ENCODE data around the gene DIPK1C. TPM values are rescaled to one million over a fixed set of nuclear protein-coding genes. Genes with fewer than 3 reads are reported as not detected.

DIPK1C gene
- total RNA-seq, 4 donors from 2014 or later, result 0.16 to 0.27 TPM; not detected in 2

DNA sequence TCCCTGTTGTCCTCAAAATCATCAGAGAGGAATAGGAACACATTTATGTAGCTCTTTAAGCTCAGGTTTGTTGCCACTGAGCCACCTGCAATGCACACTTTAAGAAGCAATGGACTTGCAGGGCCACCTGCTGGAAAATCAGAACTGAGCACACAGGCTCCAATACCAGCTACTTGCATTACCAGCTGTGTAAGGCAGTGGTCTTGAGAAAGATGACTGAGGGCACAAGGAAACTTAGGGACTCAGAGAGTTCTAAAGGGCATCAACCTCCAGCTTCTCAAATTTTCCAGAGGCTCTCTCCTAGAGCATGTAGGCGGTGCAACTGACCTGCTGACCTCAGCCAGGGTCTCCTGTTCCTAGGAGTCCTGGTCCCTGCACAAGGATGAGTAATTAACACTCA, 36.6 kb upstream of the DIPK1C start:
- no peaks in the 10 kb centered on the region for H3K27me3 ChIP-seq
- in situ Hi-C loops (cut with MboI; ENCODE audit: low pct_ligation_motif_present in 1 of 4, low pct_unique_long_range_greater_than_20kb in 1 of 4, low sequenced_read_pairs in 3 of 4), result loop anchor here (5.0 to 25.0 kb wide), 3 partner anchors 139 to 719 kb away; partner anchors contain the start of genes PTGR3 (in 1 of the 4) and TSHZ1 (in 1 of the 4)
- DNase-seq, result peak; percentile 59
- no peak for TF ChIP-seq POLR2AphosphoS5 (IDR thresholded peaks at IDR 0.05)
- TF ChIP-seq, protein P1, sequence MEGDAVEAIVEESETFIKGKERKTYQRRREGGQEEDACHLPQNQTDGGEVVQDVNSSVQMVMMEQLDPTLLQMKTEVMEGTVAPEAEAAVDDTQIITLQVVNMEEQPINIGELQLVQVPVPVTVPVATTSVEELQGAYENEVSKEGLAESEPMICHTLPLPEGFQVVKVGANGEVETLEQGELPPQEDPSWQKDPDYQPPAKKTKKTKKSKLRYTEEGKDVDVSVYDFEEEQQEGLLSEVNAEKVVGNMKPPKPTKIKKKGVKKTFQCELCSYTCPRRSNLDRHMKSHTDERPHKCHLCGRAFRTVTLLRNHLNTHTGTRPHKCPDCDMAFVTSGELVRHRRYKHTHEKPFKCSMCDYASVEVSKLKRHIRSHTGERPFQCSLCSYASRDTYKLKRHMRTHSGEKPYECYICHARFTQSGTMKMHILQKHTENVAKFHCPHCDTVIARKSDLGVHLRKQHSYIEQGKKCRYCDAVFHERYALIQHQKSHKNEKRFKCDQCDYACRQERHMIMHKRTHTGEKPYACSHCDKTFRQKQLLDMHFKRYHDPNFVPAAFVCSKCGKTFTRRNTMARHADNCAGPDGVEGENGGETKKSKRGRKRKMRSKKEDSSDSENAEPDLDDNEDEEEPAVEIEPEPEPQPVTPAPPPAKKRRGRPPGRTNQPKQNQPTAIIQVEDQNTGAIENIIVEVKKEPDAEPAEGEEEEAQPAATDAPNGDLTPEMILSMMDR (IDR thresholded peaks at IDR 0.05), result peak; percentile 46 to 80 (median 67)
- intact Hi-C loops (cut with DNase I; ENCODE audit: low total_unique reads), result loop anchor here (10.0 kb wide), 1 partner anchor 139 kb away; no protein-coding TSS in a partner anchor
- H3K27ac ChIP-seq, result no peak overlapping the region
- no peak overlapping the region for H3K4me3 ChIP-seq
- H3K9me3 ChIP-seq, result no peaks in the 10 kb centered on the region
- H3K4me1 ChIP-seq, result peaks cover 9 to 23% (median 17%) of the 10 kb centered on the region in 4 donors
- no peaks in the 10 kb centered on the region for H3K36me3 ChIP-seq
- WGBS, 2 donors (ENCODE audit: low coverage in 1 of 2), result 79% methylated on average over 1 of the region's 1 CpG; no CpG with 5 or more reads in 1 of the 2 donors

DNA sequence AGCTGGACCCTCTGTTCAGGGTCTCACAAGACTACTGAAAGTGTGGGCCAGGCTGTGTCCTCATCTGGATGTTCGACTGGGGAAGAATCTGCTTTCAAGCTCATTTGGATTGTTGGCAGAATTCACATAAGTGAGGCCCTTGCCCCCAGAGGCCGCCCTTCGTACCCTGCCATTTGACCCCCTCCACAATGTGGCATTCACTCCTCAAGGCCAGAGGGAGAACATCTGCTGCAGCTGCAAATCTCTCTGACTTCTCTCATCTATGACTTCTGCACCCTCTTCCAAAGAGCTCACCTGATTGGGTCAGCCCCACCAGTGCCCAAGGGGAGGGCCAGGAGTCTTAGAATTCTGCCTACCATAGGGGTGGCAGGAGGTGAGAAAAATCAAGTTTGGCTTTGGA, 35.2 kb upstream of the DIPK1C start:
- no peak for DNase-seq
- no peaks in the 10 kb centered on the region for H3K27me3 ChIP-seq
- no peak overlapping the region for H3K4me3 ChIP-seq
- TF ChIP-seq, protein P1 (IDR thresholded peaks at IDR 0.05), result no peak
- no peak for TF ChIP-seq POLR2A (IDR thresholded peaks at IDR 0.05)
- no peak for TF ChIP-seq EP300 (IDR thresholded peaks at IDR 0.05; ENCODE audit: low read depth)
- no peak for TF ChIP-seq POLR2AphosphoS5 (IDR thresholded peaks at IDR 0.05)
- no peaks in the 10 kb centered on the region for H3K9me3 ChIP-seq
- intact Hi-C loops (cut with DNase I; ENCODE audit: low total_unique reads) (loop anchor here (10.0 kb wide), 1 partner anchor 137 kb away; no protein-coding TSS in a partner anchor), in situ Hi-C loops (cut with MboI; ENCODE audit: low pct_ligation_motif_present in 1 of 4, low pct_unique_long_range_greater_than_20kb in 1 of 4, low sequenced_read_pairs in 3 of 4) (loop anchor here (5.0 to 25.0 kb wide), 3 partner anchors 137 to 720 kb away; partner anchors contain the start of genes PTGR3 (in 1 of the 4) and TSHZ1 (in 1 of the 4))
- H3K27ac ChIP-seq, result no peak overlapping the region
- peaks cover 3 to 9% (median 6%) of the 10 kb centered on the region in 4 donors for H3K4me1 ChIP-seq
- H3K36me3 ChIP-seq, result no peaks in the 10 kb centered on the region
- 95% methylated on average over 3 of the region's 3 CpGs; no CpG with 5 or more reads in 1 of the 2 donors for WGBS, 2 donors (ENCODE audit: low coverage in 1 of 2)

DNA sequence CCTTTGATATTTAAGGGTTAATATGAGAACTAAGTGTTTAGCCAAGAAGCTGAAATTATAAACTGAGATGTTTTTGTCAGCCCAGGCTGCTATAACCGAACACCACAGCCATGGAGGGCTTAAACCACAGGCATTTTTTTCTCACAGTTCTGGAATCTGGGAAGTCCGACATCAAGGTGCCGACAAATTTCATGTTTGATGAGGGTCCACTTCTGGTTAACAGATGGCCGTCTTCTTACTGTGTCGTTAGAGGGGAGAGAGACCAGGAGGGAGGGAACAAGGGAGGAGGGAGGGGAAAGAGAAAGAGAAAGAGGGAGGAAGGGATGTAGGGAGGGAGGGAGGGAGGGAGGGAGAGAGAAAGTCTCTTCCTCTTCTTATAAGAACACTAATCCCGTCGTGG, 32.6 kb upstream of the DIPK1C start:
- H3K4me1 ChIP-seq, result peaks cover 5 to 11% (median 7%) of the 10 kb centered on the region in 4 donors
- H3K36me3 ChIP-seq, result no peaks in the 10 kb centered on the region
- no peak overlapping the region for H3K4me3 ChIP-seq
- H3K27ac ChIP-seq, result no peak overlapping the region
- TF ChIP-seq POLR2AphosphoS5 (IDR thresholded peaks at IDR 0.05) (no peak), POLR2A (IDR thresholded peaks at IDR 0.05) (no peak), EP300 (IDR thresholded peaks at IDR 0.05; ENCODE audit: low read depth) (no peak)
- TF ChIP-seq, protein P1 (IDR thresholded peaks at IDR 0.05), result no peak
- 60% methylated on average over 7 of the region's 7 CpGs; no CpG with 5 or more reads in 1 of the 2 donors for WGBS, 2 donors (ENCODE audit: low coverage in 1 of 2)
- intact Hi-C loops (cut with DNase I; ENCODE audit: low total_unique reads) (loop anchor here (10.0 kb wide), 1 partner anchor 135 kb away; no protein-coding TSS in a partner anchor), in situ Hi-C loops (cut with MboI; ENCODE audit: low pct_ligation_motif_present in 1 of 4, low pct_unique_long_range_greater_than_20kb in 1 of 4, low sequenced_read_pairs in 3 of 4) (loop anchor here (5.0 to 25.0 kb wide), 3 partner anchors 135 to 723 kb away; partner anchors contain the start of genes PTGR3 (in 1 of the 4) and TSHZ1 (in 1 of the 4))
- H3K9me3 ChIP-seq, result no peaks in the 10 kb centered on the region
- H3K27me3 ChIP-seq, result no peaks in the 10 kb centered on the region
- DNase-seq, result no peak

DNA sequence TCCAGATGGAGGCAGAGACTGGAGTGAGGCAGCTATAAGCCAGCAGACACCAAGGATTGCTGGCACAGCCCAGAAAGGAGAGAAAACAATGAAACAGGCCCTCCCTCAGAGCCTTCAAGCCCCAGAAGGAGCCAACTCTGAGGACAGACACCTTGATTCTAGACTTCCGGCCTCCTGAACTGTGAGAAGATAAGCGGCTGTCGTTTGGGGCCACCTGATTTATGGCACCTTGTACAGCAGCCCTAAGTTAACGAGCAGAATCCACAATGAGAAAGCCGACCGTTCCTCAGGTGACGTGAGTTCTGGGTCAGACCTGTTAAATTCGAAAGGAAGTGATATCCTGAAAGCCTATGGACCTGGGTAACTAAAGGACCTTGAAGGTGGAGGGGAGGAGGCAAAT, 31.8 kb upstream of the DIPK1C start:
- no peak overlapping the region for H3K27ac ChIP-seq
- in situ Hi-C loops (cut with MboI; ENCODE audit: low pct_ligation_motif_present in 1 of 4, low pct_unique_long_range_greater_than_20kb in 1 of 4, low sequenced_read_pairs in 3 of 4) (loop anchor here in 1 of 4 donors (5.0 to 25.0 kb wide), 2 partner anchors 137 to 723 kb away; partner anchors contain the start of genes PTGR3 and TSHZ1), intact Hi-C loops (cut with DNase I; ENCODE audit: low total_unique reads) (no loop called here)
- WGBS, 2 donors (ENCODE audit: low coverage in 1 of 2), result 82% methylated on average over 8 of the region's 8 CpGs; no CpG with 5 or more reads in 1 of the 2 donors
- H3K4me1 ChIP-seq, result peaks cover 5 to 15% (median 10%) of the 10 kb centered on the region in 4 donors
- TF ChIP-seq EP300 (IDR thresholded peaks at IDR 0.05; ENCODE audit: low read depth) (no peak), POLR2AphosphoS5 (IDR thresholded peaks at IDR 0.05) (no peak), POLR2A (IDR thresholded peaks at IDR 0.05) (no peak)
- TF ChIP-seq, protein P1 (IDR thresholded peaks at IDR 0.05), result no peak
- H3K27me3 ChIP-seq, result no peaks in the 10 kb centered on the region
- no peak for DNase-seq
- H3K4me3 ChIP-seq, result no peak overlapping the region
- no peaks in the 10 kb centered on the region for H3K9me3 ChIP-seq
- H3K36me3 ChIP-seq, result no peaks in the 10 kb centered on the region

Measured in transverse colon (tissue), 4 donors.